GM12878 (cell line): ENCODE results near the gene SLC31A2. TPM values are rescaled to one million over a fixed set of nuclear protein-coding genes. Genes with fewer than 3 reads are reported as not detected.

Source experiments
- polyA plus RNA-seq, 11 experiments: library from polyadenylated mRNA; depleted of rRNA in 4 of 11; unstranded in 6 of 11; stranded (reverse) in 5 of 11; fragments of >200 nt; fragmentation: Nextera tagmentation in 4 of 11; fragmentation: Illumina TruSeq in 1 of 11; extraction: Ambion mirVana in 4 of 11; extraction: Trizol in 1 of 11; gene quantifications; 1 replicate in 1 of 11; 2 replicates in 10 of 11; pipeline versions ENCODE4 v1.2.1 to v1.2.3, GENCODE V29; 2011 to 2016; ENCODE audit warnings: inconsistent platforms in 2 of 11, missing spikeins in 2 of 11, low read depth in 1 of 11
- total RNA-seq, 4 experiments: library from RNA; depleted of rRNA in 3 of 4; stranded (reverse); fragments of >200 nt in 3 of 4; fragmentation: Illumina TruSeq in 1 of 4; extraction: Trizol in 1 of 4; gene quantifications; 2 replicates each; pipeline versions ENCODE4 v1.2.1 to v1.2.3, GENCODE V29; 2013 to 2021

Gene SLC31A2
- total and polyA plus RNA-seq, 10 of the 15 experiments (the other 5 are each of a cell fraction or from before 2014, with no cell fraction given): 0.09 to 1.9 (median 0.93) TPM

Other genes with a start within 250 kb of the SLC31A2 start
Only the 7 nearest of the 10 such genes appear.
- 0.27 and 0.34 TPM in 2 replicates for gene ZNF883, start 138.8 kb upstream of the SLC31A2 start, total RNA-seq (2014; rRNA removed)
- 0.18 and 0.55 TPM in 2 replicates for gene ZNF883, start 138.8 kb upstream of the SLC31A2 start, total RNA-seq (2014; rRNA removed; fragmentation: Illumina TruSeq; extraction: Trizol)
- 0.18 TPM in 1 of 2 replicates, not detected in the other for gene ZNF883, start 138.8 kb upstream of the SLC31A2 start, total RNA-seq (2021)
- gene ZNF883, start 138.8 kb upstream of the SLC31A2 start, polyA plus RNA-seq (2011; rRNA removed): 0.10 and 0.27 TPM in 2 replicates
- gene ZNF883, start 138.8 kb upstream of the SLC31A2 start, polyA plus RNA-seq (2014; fragmentation: Illumina TruSeq; extraction: Trizol): 0.43 and 1.2 TPM in 2 replicates
- under 1 TPM; 0.20 to 0.72 TPM for gene ZNF883, start 138.8 kb upstream of the SLC31A2 start, polyA plus RNA-seq (2014; fragmentation: Nextera tagmentation; extraction: Ambion mirVana)
- gene ZNF883, start 138.8 kb upstream of the SLC31A2 start, polyA plus RNA-seq (2014; rRNA removed): 0.31 and 0.33 TPM in 2 replicates
- gene ZNF883, start 138.8 kb upstream of the SLC31A2 start, polyA plus RNA-seq (2016; fragmentation: Nextera tagmentation; extraction: Ambion mirVana): under 1 TPM; 0.21 to 0.29 TPM
- 0.79 and 1.3 TPM in 2 replicates for gene ZFP37, start 94.3 kb upstream of the SLC31A2 start, total RNA-seq (2014; rRNA removed)
- 1.7 and 2.3 TPM in 2 replicates for gene ZFP37, start 94.3 kb upstream of the SLC31A2 start, total RNA-seq (2014; rRNA removed; fragmentation: Illumina TruSeq; extraction: Trizol)
- gene ZFP37, start 94.3 kb upstream of the SLC31A2 start, total RNA-seq (2021): 1.3 and 1.6 TPM in 2 replicates
- gene ZFP37, start 94.3 kb upstream of the SLC31A2 start, polyA plus RNA-seq (2011; rRNA removed): not detected in 2 replicates
- gene ZFP37, start 94.3 kb upstream of the SLC31A2 start, polyA plus RNA-seq (2014; fragmentation: Illumina TruSeq; extraction: Trizol): 1.4 and 2.3 TPM in 2 replicates
- under 1 TPM; 0.47 to 0.60 TPM for gene ZFP37, start 94.3 kb upstream of the SLC31A2 start, polyA plus RNA-seq (2014; fragmentation: Nextera tagmentation; extraction: Ambion mirVana)
- gene ZFP37, start 94.3 kb upstream of the SLC31A2 start, polyA plus RNA-seq (2014; rRNA removed): 0.66 and 0.81 TPM in 2 replicates
- 1 to 10 TPM; 1.4 to 1.6 TPM for gene ZFP37, start 94.3 kb upstream of the SLC31A2 start, polyA plus RNA-seq (2016; fragmentation: Nextera tagmentation; extraction: Ambion mirVana)
- 21.7 and 22.8 TPM in 2 replicates for gene FKBP15, start 70.3 kb downstream of the SLC31A2 start, total RNA-seq (2014; rRNA removed)
- gene FKBP15, start 70.3 kb downstream of the SLC31A2 start, total RNA-seq (2014; rRNA removed; fragmentation: Illumina TruSeq; extraction: Trizol): 20.1 and 20.4 TPM in 2 replicates
- gene FKBP15, start 70.3 kb downstream of the SLC31A2 start, total RNA-seq (2021): 22.1 and 26.6 TPM in 2 replicates
- gene FKBP15, start 70.3 kb downstream of the SLC31A2 start, polyA plus RNA-seq (2011; rRNA removed): 43.0 and 53.4 TPM in 2 replicates
- 25.6 and 26.7 TPM in 2 replicates for gene FKBP15, start 70.3 kb downstream of the SLC31A2 start, polyA plus RNA-seq (2014; fragmentation: Illumina TruSeq; extraction: Trizol)
- gene FKBP15, start 70.3 kb downstream of the SLC31A2 start, polyA plus RNA-seq (2014; fragmentation: Nextera tagmentation; extraction: Ambion mirVana): 1 to 10 TPM; 5.0 to 8.2 TPM
- gene FKBP15, start 70.3 kb downstream of the SLC31A2 start, polyA plus RNA-seq (2014; rRNA removed): 18.8 and 20.5 TPM in 2 replicates
- gene FKBP15, start 70.3 kb downstream of the SLC31A2 start, polyA plus RNA-seq (2016; fragmentation: Nextera tagmentation; extraction: Ambion mirVana): 10 to 100 TPM; 21.1 to 21.3 TPM
- 8.9 and 9.4 TPM in 2 replicates for gene SLC31A1, start 70.5 kb downstream of the SLC31A2 start, total RNA-seq (2014; rRNA removed)
- 12.4 and 12.6 TPM in 2 replicates for gene SLC31A1, start 70.5 kb downstream of the SLC31A2 start, total RNA-seq (2014; rRNA removed; fragmentation: Illumina TruSeq; extraction: Trizol)
- gene SLC31A1, start 70.5 kb downstream of the SLC31A2 start, total RNA-seq (2021): 11.5 and 12.0 TPM in 2 replicates
- gene SLC31A1, start 70.5 kb downstream of the SLC31A2 start, polyA plus RNA-seq (2011; rRNA removed): 16.2 and 17.6 TPM in 2 replicates
- 16.0 and 18.4 TPM in 2 replicates for gene SLC31A1, start 70.5 kb downstream of the SLC31A2 start, polyA plus RNA-seq (2014; fragmentation: Illumina TruSeq; extraction: Trizol)
- 10 to 100 TPM in 1 of 2 experiments, 1 to 10 TPM in 1; 7.3 to 10.0 TPM for gene SLC31A1, start 70.5 kb downstream of the SLC31A2 start, polyA plus RNA-seq (2014; fragmentation: Nextera tagmentation; extraction: Ambion mirVana)
- 10.0 and 10.7 TPM in 2 replicates for gene SLC31A1, start 70.5 kb downstream of the SLC31A2 start, polyA plus RNA-seq (2014; rRNA removed)
- 10 to 100 TPM in 1 of 2 experiments, 1 to 10 TPM in 1; 9.4 to 11.0 TPM for gene SLC31A1, start 70.5 kb downstream of the SLC31A2 start, polyA plus RNA-seq (2016; fragmentation: Nextera tagmentation; extraction: Ambion mirVana)
- 32.1 and 33.7 TPM in 2 replicates for gene CDC26, start 124.6 kb downstream of the SLC31A2 start, total RNA-seq (2014; rRNA removed)
- gene CDC26, start 124.6 kb downstream of the SLC31A2 start, total RNA-seq (2014; rRNA removed; fragmentation: Illumina TruSeq; extraction: Trizol): 55.1 and 56.9 TPM in 2 replicates
- 28.2 and 28.9 TPM in 2 replicates for gene CDC26, start 124.6 kb downstream of the SLC31A2 start, total RNA-seq (2021)
- gene CDC26, start 124.6 kb downstream of the SLC31A2 start, polyA plus RNA-seq (2011; rRNA removed): 46.2 and 60.9 TPM in 2 replicates
- 66.1 and 81.1 TPM in 2 replicates for gene CDC26, start 124.6 kb downstream of the SLC31A2 start, polyA plus RNA-seq (2014; fragmentation: Illumina TruSeq; extraction: Trizol)
- gene CDC26, start 124.6 kb downstream of the SLC31A2 start, polyA plus RNA-seq (2014; fragmentation: Nextera tagmentation; extraction: Ambion mirVana): 100 to 1,000 TPM; 140 to 156 TPM
- gene CDC26, start 124.6 kb downstream of the SLC31A2 start, polyA plus RNA-seq (2014; rRNA removed): 33.2 and 44.8 TPM in 2 replicates
- gene CDC26, start 124.6 kb downstream of the SLC31A2 start, polyA plus RNA-seq (2016; fragmentation: Nextera tagmentation; extraction: Ambion mirVana): 100 to 1,000 TPM in 1 of 2 experiments, 10 to 100 TPM in 1; 97.4 to 102 TPM
- 39.5 and 43.3 TPM in 2 replicates for gene PRPF4, start 124.7 kb downstream of the SLC31A2 start, total RNA-seq (2014; rRNA removed)
- 38.4 and 39.0 TPM in 2 replicates for gene PRPF4, start 124.7 kb downstream of the SLC31A2 start, total RNA-seq (2014; rRNA removed; fragmentation: Illumina TruSeq; extraction: Trizol)
- gene PRPF4, start 124.7 kb downstream of the SLC31A2 start, total RNA-seq (2021): 28.6 and 31.7 TPM in 2 replicates
- gene PRPF4, start 124.7 kb downstream of the SLC31A2 start, polyA plus RNA-seq (2011; rRNA removed): 18.0 and 28.4 TPM in 2 replicates
- gene PRPF4, start 124.7 kb downstream of the SLC31A2 start, polyA plus RNA-seq (2014; fragmentation: Illumina TruSeq; extraction: Trizol): 43.5 and 49.9 TPM in 2 replicates
- 10 to 100 TPM; 23.0 to 43.5 TPM for gene PRPF4, start 124.7 kb downstream of the SLC31A2 start, polyA plus RNA-seq (2014; fragmentation: Nextera tagmentation; extraction: Ambion mirVana)
- gene PRPF4, start 124.7 kb downstream of the SLC31A2 start, polyA plus RNA-seq (2014; rRNA removed): 26.3 and 31.2 TPM in 2 replicates
- 10 to 100 TPM; 46.7 to 48.1 TPM for gene PRPF4, start 124.7 kb downstream of the SLC31A2 start, polyA plus RNA-seq (2016; fragmentation: Nextera tagmentation; extraction: Ambion mirVana)
- 0.05 and 0.06 TPM in 2 replicates for gene RNF183, start 152.4 kb downstream of the SLC31A2 start, total RNA-seq (2014; rRNA removed)
- not detected in 2 replicates for gene RNF183, start 152.4 kb downstream of the SLC31A2 start, total RNA-seq (2014; rRNA removed; fragmentation: Illumina TruSeq; extraction: Trizol)
- not detected in 2 replicates for gene RNF183, start 152.4 kb downstream of the SLC31A2 start, total RNA-seq (2021)
- 0.26 and 0.75 TPM in 2 replicates for gene RNF183, start 152.4 kb downstream of the SLC31A2 start, polyA plus RNA-seq (2011; rRNA removed)
- 0.03 TPM in 1 of 2 replicates, not detected in the other for gene RNF183, start 152.4 kb downstream of the SLC31A2 start, polyA plus RNA-seq (2014; fragmentation: Illumina TruSeq; extraction: Trizol)
- gene RNF183, start 152.4 kb downstream of the SLC31A2 start, polyA plus RNA-seq (2014; fragmentation: Nextera tagmentation; extraction: Ambion mirVana): not detected
- gene RNF183, start 152.4 kb downstream of the SLC31A2 start, polyA plus RNA-seq (2014; rRNA removed): 0.08 TPM in 1 of 2 replicates, not detected in the other
- not detected for gene RNF183, start 152.4 kb downstream of the SLC31A2 start, polyA plus RNA-seq (2016; fragmentation: Nextera tagmentation; extraction: Ambion mirVana)